B cell (primary cell): ENCODE results near the gene GNA15. TPM values are rescaled to one million over a fixed set of nuclear protein-coding genes. Genes with fewer than 3 reads are reported as not detected.

Experiments
- ATAC-seq: fragments of 200-7000 bp; cut with Tn5 transposase; one replicate; pipeline ENCODE4 v1.10.0; 2021; ENCODE audit warnings: low read depth, mild to moderate bottlenecking, moderate number of reproducible peaks, moderate library complexity
- CTCF ChIA-PET: fragments of 350-600 bp; sonication (Branson Sonifier 250); formaldehyde crosslinking; loops from one replicate; lab custom pipeline; 2021; ENCODE audit warnings: antibody characterized with exemption, inconsistent platforms; lab: Charles Lee
- POLR2A ChIA-PET: fragments of 350-600 bp; sonication (Branson Sonifier 250); formaldehyde crosslinking; loops from one replicate; lab custom pipeline; 2021; ENCODE audit warnings: antibody characterized with exemption; lab: Charles Lee
- DNase-seq: peaks from one replicate; pipeline ENCODE4 v3.0.0; 2013
- H2AFZ ChIP-seq: 2 replicates; pipeline ENCODE4 v1.6.1; 2012; ENCODE audit warnings: mild to moderate bottlenecking, low read depth, low read length; ENCODE audit not compliant: insufficient read depth, poor library complexity, severe bottlenecking
- H3K27ac ChIP-seq, 2 donors: 1 replicate in 1 of 2; 2 replicates in 1 of 2; pipeline ENCODE4 v1.5.1; 2012 to 2013; ENCODE audit warnings: low read length in 2 of 2, mild to moderate bottlenecking in 2 of 2, moderate library complexity in 1 of 2
- H3K27me3 ChIP-seq, 4 experiments: fragments of 200-600 bp in 1 of 4; sonication (generic) in 1 of 4; replicated peaks in 1 of 4; 1 replicate in 2 of 4; 2 replicates in 2 of 4; pipeline versions ENCODE4 v1.6.1 to v1.7.0; 2013 to 2016; ENCODE audit warnings: low read length in 3 of 4, mild to moderate bottlenecking in 2 of 4, mixed read lengths in 1 of 4, moderate library complexity in 1 of 4; ENCODE audit not compliant: insufficient read depth in 4 of 4, control insufficient read depth in 3 of 4; ENCODE audit errors: control extremely low read depth in 1 of 4
- H3K36me3 ChIP-seq, 2 experiments: replicated peaks in 1 of 2; 1 replicate in 1 of 2; 2 replicates in 1 of 2; pipeline versions ENCODE4 v1.6.1 to v1.7.1; 2013; ENCODE audit warnings: low read length in 1 of 2; ENCODE audit not compliant: insufficient read depth in 2 of 2, control insufficient read depth in 1 of 2; ENCODE audit errors: control extremely low read depth in 1 of 2, extremely low read depth in 1 of 2
- H3K4me1 ChIP-seq, 2 donors: fragments of 200-600 bp in 1 of 2; sonication (generic) in 1 of 2; 1 replicate in 1 of 2; 2 replicates in 1 of 2; pipeline versions ENCODE4 v1.5.1 to v1.6.1; 2013 to 2017; ENCODE audit warnings: low read length in 2 of 2; ENCODE audit not compliant: control insufficient read depth in 2 of 2, insufficient read depth in 2 of 2
- H3K4me2 ChIP-seq: replicated peaks from 2 replicates; pipeline ENCODE3; 2012; ENCODE audit warnings: mild to moderate bottlenecking, low read depth, low read length; ENCODE audit not compliant: poor library complexity, severe bottlenecking
- H3K4me3 ChIP-seq, 5 experiments: fragments of 200-600 bp in 1 of 5; sonication (generic) in 1 of 5; 1 replicate in 3 of 5; 2 replicates in 2 of 5; pipeline versions ENCODE4 v1.5.1 to v1.7.0; 2011 to 2016; ENCODE audit warnings: low read length in 4 of 5, mild to moderate bottlenecking in 4 of 5, low read depth in 2 of 5, control low read depth in 1 of 5, moderate library complexity in 1 of 5; ENCODE audit not compliant: insufficient read depth in 1 of 5; ENCODE audit errors: control extremely low read depth in 1 of 5, extremely low read depth in 1 of 5
- H3K79me2 ChIP-seq: fragments of 200-600 bp; sonication (generic); one replicate; pipeline ENCODE4 v1.6.0; 2016; ENCODE audit warnings: low read length; ENCODE audit not compliant: control insufficient read depth, insufficient read depth
- H3K9ac ChIP-seq: fragments of 200-600 bp; sonication (generic); 2 replicates; pipeline ENCODE4 v1.6.1; 2017; ENCODE audit warnings: mild to moderate bottlenecking, low read length, moderate library complexity
- H3K9me3 ChIP-seq, 3 donors: one replicate each; pipeline versions ENCODE4 v1.6.1 to v1.7.1; 2013; ENCODE audit warnings: low read length in 2 of 3; ENCODE audit not compliant: control insufficient read depth in 2 of 3, insufficient read depth in 1 of 3; ENCODE audit errors: control extremely low read depth in 1 of 3
- H4K20me1 ChIP-seq: 2 replicates; pipeline ENCODE4 v1.6.0; 2012; ENCODE audit warnings: mild to moderate bottlenecking, low read length; ENCODE audit not compliant: insufficient read depth, control insufficient read depth, poor library complexity, severe bottlenecking
- H3K27ac Mint-ChIP-seq: one replicate; pipeline ENCODE4 v1.8.0; 2021; ENCODE audit warnings: mixed read lengths
- H3K27me3 Mint-ChIP-seq: one replicate; pipeline ENCODE4 v1.8.0; 2021; ENCODE audit warnings: mixed read lengths
- H3K4me1 Mint-ChIP-seq: one replicate; pipeline ENCODE4 v1.8.0; 2021; ENCODE audit warnings: mixed read lengths
- H3K4me3 Mint-ChIP-seq: one replicate; pipeline ENCODE4 v1.8.0; 2021; ENCODE audit warnings: mixed read lengths
- H3K9me3 Mint-ChIP-seq: one replicate; pipeline ENCODE4 v1.8.0; 2022; ENCODE audit warnings: mixed read lengths; ENCODE audit not compliant: insufficient read depth
- EZH2 ChIP-seq: IDR thresholded peaks from 2 replicates; pipeline ENCODE4 v1.6.1; 2012; ENCODE audit warnings: borderline replicate concordance, low read depth, mild to moderate bottlenecking, moderate library complexity, low read length; ENCODE audit not compliant: insufficient read depth, poor library complexity, severe bottlenecking
- WGBS: methylation state at CpG from one replicate; pipeline ENCODE4 v1.1.5; 2013; ENCODE audit warnings: missing lambda C conversion rate; ENCODE audit not compliant: insufficient coverage; 5-methylcytosine and 5-hydroxymethylcytosine counted together
- intact Hi-C: fragments of 100-400 bp; cut with micrococcal nuclease; formaldehyde crosslinking; loops from one replicate; pipeline ENCODE4 v1.10.0; 2022
- polyA plus RNA-seq: library from polyadenylated mRNA; depleted of rRNA; stranded (reverse); fragments of >200 nt; gene quantifications from 2 replicates; pipeline ENCODE4 v1.2.3, GENCODE V29; 2012
- total RNA-seq, 2 donors: library from RNA; stranded (reverse); fragments of 120-200 nt in 1 of 2; gene quantifications; 1 replicate in 1 of 2; 2 replicates in 1 of 2; pipeline versions ENCODE4 v1.2.3 to v1.2.4, GENCODE V29; 2013 to 2022
- TF ChIP-seq, protein P1 (sequence below): fragments of 200-600 bp; IDR thresholded peaks from one replicate; pipeline ENCODE4 v1.8.0; 2022; ENCODE audit warnings: antibody characterized with exemption, mild to moderate bottlenecking

GNA15 gene
- total and polyA plus RNA-seq, 2 donors (not counting 1 experiment from before 2014, with no cell fraction given): 0.37 to 0.52 TPM

DNA sequence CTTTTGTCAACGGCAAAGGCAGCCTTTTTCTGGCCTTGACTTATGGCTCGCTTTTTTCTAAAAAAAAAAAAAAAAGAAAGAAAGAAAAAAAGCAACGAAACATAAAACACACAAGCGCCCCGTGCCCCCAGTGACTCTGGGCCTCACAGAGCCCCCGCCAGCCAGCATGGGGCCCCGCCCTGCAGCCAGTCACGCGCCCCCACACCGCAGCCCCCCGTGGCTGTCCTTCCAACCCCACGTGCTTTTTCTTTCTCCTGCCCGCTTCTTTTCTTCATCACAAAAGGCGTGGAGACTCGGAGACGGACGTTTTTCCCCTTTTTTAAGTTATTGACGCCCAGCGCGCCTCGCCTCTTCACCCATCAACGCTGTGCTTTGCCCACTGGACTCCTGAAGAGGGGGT is 14.4 kb upstream of the GNA15 start:
- no peak overlapping the region for H3K27ac ChIP-seq
- ATAC-seq (no peak), DNase-seq (no peak)
- intact Hi-C loops: no loop called here
- CTCF ChIA-PET: no interaction called here
- H3K9ac ChIP-seq: no peak overlapping the region
- H3K9me3 Mint-ChIP-seq: no peaks in the 10 kb centered on the region
- peaks cover 17% of the 10 kb centered on the region for H3K4me1 Mint-ChIP-seq
- no peaks in the 10 kb centered on the region for H3K27me3 ChIP-seq
- H3K4me1 ChIP-seq: peaks cover 8 to 10% of the 10 kb centered on the region in 2 donors
- H3K27ac Mint-ChIP-seq: no peak overlapping the region
- no peak overlapping the region for H3K4me3 ChIP-seq
- no peaks in the 10 kb centered on the region for H3K36me3 ChIP-seq
- POLR2A ChIA-PET: no interaction called here
- no peaks in the 10 kb centered on the region for H4K20me1 ChIP-seq
- H3K4me3 Mint-ChIP-seq: no peak overlapping the region
- no peaks in the 10 kb centered on the region for H3K27me3 Mint-ChIP-seq
- H3K79me2 ChIP-seq: no peaks in the 10 kb centered on the region
- H3K4me2 ChIP-seq: no peak overlapping the region
- WGBS: 96% methylated on average over 11 of the region's 22 CpGs
- H3K9me3 ChIP-seq: peaks cover 0 to 2% (median 0%) of the 10 kb centered on the region in 3 donors
- TF ChIP-seq, protein P1, sequence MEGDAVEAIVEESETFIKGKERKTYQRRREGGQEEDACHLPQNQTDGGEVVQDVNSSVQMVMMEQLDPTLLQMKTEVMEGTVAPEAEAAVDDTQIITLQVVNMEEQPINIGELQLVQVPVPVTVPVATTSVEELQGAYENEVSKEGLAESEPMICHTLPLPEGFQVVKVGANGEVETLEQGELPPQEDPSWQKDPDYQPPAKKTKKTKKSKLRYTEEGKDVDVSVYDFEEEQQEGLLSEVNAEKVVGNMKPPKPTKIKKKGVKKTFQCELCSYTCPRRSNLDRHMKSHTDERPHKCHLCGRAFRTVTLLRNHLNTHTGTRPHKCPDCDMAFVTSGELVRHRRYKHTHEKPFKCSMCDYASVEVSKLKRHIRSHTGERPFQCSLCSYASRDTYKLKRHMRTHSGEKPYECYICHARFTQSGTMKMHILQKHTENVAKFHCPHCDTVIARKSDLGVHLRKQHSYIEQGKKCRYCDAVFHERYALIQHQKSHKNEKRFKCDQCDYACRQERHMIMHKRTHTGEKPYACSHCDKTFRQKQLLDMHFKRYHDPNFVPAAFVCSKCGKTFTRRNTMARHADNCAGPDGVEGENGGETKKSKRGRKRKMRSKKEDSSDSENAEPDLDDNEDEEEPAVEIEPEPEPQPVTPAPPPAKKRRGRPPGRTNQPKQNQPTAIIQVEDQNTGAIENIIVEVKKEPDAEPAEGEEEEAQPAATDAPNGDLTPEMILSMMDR: no peak
- TF ChIP-seq EZH2: no peak
- no peak overlapping the region for H2AFZ ChIP-seq

DNA sequence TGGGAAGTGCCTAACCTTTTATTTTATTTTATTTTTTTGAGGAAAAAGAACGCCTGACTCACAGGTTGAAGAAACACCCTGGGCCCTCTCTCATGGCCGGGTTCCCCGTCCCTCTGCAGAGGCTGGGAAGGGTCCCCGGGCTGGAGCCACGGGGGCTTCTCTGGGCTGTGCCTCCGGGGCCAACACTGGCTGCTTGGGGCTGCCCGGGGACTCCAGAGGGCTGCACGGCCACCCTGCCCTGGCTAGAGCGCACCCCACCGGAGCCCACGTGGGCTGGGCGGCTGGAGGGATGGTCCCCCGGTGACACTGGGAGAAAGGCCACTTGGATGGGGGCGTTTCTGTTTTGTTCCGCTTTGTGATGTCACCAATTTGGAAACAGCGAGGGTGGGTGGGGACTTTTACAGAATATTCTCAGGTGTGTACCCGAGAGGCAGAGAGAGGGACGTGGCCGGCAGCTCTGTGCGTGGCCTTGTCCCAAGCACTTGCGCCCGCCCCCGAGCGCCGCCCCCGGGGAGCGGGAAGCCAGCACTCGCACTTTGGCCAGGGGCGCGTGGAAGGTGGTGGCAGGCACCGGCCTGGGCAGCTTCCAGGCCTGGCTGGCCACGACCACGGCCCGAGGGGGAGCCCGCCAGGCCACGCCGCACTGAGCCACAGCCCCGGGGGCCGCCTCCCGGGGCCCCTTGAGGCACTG is 13.9 kb upstream of the GNA15 start:
- Mint-ChIP-seq H3K27ac (no peak overlapping the region), H3K27me3 (no peaks in the 10 kb centered on the region), H3K4me1 (peaks cover 17% of the 10 kb centered on the region), H3K9me3 (no peaks in the 10 kb centered on the region), H3K4me3 (no peak overlapping the region)
- Histone ChIP-seq H2AFZ (no peak overlapping the region), H3K79me2 (no peaks in the 10 kb centered on the region), H3K9me3 (peaks cover 0 to 2% (median 0%) of the 10 kb centered on the region in 3 donors), H3K27me3 (no peaks in the 10 kb centered on the region), H3K4me1 (peaks cover 8 to 10% of the 10 kb centered on the region in 2 donors), H3K27ac (no peak overlapping the region), H3K4me3 (no peak overlapping the region), H4K20me1 (no peaks in the 10 kb centered on the region), H3K9ac (no peak overlapping the region), H3K36me3 (no peaks in the 10 kb centered on the region), H3K4me2 (no peak overlapping the region)
- 93% methylated on average over 34 of the region's 40 CpGs for WGBS
- intact Hi-C loops: no loop called here
- POLR2A ChIA-PET: no interaction called here
- CTCF ChIA-PET: interaction anchor here (0.6 kb wide), 1 partner anchor 1439 kb away, joined by 3 read pairs; no protein-coding TSS in a partner anchor
- ATAC-seq (no peak), DNase-seq (no peak)
- TF ChIP-seq, protein P1: no peak
- TF ChIP-seq EZH2: no peak
